Fibroblast of skin of right quadriceps (primary cell): ENCODE measurements around the gene SAMD4B.
"Not testable (repeated sequence)": the region's sequence is repeated elsewhere in the genome, so short reads cannot be mapped to it uniquely, and the experiment has no call there.

Experiments used
- DNase-seq: peaks from one replicate; pipeline ENCODE4 v3.0.0-alpha.2; 2013

The SAMD4B gene

DNA sequence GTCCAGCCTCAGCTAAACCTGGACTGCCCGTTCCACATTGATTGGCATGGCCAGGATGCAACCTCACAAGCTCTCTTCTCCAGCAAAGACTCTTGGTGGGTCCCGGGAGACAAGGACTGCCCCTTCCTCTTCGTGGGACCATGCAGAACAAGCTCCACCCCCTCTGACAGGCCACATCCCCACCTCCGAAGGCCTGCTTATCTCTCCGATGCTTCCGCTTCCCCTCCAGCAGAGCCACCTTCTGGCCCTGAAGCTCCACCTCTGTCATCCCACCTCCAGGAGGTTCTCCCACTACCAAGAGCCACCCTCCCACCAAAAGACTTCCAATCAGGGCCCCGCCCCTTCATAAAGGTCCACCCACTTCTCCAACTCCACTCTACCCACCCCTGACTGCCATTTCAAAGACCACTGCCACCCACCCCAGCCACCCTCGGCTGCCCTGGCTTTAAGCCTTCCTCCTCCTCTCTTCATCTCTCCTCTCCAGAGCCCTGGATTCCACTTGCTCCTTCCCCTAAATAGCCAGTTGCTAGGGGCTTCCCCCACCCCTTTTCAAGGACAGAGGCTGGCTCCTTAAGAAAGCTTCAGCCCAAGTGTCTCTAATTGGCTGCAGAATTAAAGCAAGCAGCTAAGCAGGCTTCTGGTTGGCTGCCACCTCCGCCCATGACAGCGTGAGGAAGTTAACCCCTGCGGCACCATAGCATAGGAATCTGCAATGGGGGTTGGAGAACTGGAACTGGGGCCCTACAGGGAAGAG is 31.5 kb upstream of the SAMD4B start:
- no peak for DNase-seq

DNA sequence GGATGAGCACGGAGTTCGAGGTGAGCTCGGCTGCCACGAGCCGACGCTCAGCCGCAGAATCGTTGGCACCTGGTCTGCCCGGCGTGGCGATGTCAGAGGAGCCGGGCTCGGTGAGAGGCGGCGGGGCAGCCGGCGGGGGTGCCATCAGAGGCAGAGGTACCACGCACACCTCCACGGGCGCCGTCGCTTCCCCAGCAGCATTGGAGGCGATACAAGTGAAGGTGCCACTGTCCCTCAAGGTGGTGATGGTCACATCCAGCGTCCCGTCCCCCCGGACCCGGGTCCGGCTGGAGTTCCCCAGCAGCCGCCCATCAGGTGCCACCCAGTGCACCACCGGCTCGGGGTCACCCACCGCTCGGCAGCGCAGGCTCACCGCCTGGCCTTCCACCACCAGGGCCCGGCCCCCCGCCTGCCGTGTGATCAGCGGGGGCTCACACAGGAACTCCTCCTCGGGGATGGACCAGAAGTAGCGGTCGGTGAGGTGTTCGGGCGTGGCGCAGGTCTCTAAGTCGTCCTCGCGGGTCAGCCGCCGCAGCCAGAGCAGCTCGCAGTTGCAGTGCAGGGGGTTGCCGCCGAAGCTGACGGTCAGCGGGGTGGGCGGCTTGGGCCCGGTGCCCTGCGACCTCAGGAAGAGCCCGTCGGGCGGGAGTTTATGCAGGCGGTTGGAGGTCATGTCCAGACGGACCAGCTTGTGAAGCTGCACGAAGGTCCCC is 28.0 kb upstream of the SAMD4B start:
- no peak for DNase-seq

DNA sequence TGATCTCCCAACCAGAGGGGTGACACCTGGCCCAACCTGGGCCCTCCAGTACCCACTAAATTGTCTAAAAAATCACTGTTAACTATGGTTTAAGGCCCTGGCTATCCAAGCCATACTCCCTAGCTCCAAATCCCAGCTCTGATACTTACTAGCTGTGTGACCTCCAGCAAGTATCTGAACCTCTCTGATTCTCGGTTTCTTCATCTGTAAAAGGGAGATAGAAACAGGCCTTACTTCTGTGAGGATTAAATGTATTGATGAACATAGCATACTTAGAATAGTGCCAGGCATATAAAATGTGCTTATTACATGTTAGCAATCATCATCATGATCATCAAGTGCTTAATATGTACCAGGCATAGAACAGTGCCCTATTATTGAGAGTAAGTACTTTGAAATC is 26.3 kb upstream of the SAMD4B start:
- no peak for DNase-seq

DNA sequence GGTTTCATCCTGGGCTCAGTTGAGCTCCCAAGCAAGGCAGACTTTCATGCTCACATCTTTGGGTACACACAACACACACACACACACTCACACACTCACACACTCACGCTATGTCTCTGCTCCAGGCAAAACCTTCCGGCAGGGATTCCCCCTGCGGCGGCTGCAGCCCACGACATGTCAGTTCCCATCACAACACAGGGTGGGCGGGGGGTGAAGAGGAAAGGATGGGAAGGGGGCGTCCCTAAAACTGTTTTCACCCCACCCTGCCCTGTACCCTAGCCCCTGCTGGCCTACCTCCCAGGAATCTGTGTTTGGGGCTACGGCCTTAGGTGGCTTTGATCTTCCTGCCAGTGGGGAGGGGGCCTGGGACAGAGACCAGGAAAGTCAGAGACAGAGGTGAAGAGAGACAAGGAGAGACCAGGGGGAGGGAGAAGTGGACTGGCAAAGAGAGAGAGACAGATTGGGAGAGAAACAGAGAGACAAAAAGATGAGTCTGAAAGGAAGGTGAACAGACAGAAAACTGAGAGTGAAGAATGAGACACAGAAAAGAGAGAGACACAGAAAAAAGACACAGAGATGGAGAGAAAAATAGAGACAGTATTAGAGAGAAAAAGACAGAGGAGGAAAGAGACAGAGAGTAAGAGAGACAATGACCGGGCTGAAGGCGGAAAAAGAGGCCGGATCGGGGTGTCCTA is 25.4 kb upstream of the SAMD4B start:
- DNase-seq, result no peak

DNA sequence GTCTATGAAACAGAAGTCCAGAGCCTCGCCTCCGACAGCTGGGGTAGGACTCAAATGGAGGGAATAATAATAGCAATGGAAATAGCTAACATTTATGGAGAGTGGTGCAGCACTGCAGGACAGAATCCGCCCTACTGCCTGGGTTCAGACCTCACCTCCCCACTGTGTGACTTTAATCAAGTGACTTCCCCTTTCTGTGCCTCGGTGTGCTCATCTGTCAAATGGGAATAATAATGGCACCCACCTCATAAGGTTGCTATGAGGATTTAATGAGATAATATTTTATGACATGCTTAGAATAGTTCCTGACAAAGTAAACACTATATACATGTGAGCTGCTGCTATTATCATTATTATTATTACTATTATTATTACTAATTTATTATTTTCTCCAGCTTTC is 24.7 kb upstream of the SAMD4B start:
- DNase-seq, result no peak

DNA sequence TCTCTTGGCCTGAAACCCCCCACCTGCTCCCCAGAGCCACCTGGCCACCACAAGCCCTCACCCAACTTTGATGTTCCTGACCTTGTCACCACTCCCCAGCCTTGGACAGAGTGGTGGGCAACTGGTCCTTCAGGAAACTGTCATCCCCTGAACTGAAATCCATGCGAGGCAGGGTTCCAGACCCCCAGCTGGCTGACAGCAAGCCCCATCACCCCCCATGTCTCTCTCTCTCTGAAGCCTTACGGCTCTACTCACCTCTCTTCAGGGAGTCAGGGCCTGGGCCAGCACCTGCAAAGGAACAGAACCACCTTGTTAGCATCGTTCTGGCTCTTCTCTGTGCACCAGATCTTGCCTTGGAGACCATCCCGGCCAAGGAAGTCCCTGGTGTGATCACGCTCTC is 24.1 kb upstream of the SAMD4B start:
- DNase-seq, result no peak

DNA sequence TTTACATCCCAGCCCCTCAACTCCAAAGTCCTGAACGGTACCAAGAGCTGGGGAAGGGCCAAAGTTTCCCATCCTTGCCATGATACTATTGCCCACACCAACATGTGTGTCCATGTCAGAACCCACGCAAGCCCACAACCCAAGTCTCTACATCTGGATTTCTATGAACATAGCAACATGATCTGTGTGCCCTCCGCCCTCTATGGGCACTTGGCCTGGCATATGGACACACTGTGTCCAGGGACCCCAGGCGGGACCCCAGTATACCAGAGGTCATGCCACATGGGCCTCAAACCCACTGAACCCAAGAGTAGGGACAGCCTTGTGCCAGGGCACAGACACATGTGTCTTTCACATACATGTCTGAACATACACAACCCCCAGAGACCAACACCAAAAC is 23.5 kb upstream of the SAMD4B start:
- DNase-seq, result no peak

DNA sequence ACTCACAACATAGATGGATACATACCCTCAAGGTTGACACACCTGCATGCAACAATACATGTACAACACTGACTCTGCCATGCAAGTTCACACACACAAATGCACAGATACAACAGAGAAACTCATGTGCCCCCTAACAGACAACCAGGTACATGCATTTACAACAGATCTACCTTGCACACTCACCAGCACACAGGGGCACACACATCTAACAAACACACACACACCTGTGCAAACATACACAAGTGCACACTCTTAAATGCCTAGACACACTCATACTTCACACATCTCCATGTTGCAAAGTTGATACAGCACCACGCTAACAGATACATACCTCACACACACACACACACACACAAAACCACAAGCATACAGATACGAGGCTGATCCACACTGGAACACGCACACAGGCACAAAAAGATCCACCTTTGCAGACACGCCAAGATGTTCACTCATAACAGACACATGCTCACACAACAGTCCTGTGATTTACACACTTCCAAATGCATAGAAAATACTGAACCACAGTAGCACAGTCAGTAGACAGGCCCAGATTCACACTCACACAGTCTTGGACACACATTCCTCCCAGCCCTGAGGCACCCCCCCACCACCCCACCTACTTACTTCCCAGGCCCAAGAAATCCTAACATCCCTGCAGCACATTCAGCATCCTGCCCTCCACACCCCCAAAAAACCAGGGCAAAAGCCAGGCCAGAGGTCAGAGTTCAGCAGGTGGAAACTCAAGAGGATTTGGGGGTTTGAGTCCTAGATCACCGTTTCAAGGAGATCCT is 22.9 kb upstream of the SAMD4B start:
- DNase-seq, result no peak

DNA sequence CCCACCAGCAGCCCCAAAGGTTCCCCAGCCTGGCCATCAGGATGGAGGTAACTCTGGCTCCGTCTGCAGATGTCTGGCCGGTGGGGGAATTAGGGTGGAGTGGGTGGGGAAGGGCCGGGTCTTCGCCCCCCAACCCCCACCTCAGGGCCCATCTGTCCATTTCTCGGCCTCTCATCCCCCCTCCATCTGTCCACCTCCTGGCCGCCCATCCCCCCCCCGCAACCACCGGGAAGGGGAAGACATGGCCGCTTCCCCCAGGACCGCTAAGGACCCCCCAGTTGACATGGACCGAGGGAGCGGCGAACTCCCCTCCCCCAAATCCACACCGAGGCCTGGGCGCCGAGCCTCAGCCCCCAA is 22.4 kb upstream of the SAMD4B start:
- no peak for DNase-seq

DNA sequence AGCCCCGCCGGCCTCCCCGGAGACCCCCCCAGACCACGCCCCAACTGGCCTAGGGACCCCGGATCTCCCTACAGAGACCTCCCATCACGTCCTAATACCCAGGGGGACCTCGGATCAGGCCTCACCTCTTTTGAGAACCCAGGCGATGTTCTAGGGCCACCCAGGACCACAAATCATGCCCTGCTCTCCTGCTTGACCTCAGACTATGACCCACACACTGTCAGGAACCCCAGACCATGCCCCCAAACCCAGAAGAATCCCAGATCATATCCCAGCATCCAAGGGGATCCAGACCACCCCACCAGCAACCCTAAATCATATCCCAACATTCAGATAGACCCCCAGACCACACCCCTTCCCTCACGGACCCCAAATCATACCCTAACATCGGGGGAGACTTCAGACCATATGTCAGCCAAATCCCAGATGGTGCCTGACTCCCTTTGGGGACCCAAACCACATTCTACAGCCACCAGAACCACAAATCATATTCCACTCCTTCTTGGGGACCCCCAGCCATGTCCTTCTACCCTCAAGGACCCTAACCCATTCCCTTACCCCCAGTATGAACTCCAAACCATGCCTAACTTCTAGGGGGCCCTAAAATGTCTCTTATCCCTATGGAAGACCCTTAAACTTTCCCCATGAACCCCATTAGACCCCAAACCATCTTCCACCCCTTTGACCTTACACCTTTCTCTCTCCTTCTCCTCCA is 20.9 kb upstream of the SAMD4B start:
- no peak for DNase-seq

DNA sequence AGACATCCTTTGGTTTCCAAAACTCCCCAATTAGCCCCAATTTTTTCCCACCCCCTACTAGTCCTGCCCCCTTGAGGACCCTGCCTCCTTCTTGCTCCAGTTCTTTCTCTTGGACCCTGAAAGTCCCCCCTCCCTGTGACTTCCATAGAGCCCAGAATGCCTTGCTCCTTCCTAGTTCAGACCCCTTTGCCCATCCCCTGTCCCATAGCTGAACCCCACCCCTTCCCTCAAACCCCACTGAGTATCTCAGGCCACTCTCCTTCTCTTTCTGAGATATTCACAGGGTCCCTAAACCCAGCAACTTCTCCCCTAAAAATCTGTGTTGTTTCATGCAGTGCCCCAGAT is 20.4 kb upstream of the SAMD4B start:
- no peak for DNase-seq

DNA sequence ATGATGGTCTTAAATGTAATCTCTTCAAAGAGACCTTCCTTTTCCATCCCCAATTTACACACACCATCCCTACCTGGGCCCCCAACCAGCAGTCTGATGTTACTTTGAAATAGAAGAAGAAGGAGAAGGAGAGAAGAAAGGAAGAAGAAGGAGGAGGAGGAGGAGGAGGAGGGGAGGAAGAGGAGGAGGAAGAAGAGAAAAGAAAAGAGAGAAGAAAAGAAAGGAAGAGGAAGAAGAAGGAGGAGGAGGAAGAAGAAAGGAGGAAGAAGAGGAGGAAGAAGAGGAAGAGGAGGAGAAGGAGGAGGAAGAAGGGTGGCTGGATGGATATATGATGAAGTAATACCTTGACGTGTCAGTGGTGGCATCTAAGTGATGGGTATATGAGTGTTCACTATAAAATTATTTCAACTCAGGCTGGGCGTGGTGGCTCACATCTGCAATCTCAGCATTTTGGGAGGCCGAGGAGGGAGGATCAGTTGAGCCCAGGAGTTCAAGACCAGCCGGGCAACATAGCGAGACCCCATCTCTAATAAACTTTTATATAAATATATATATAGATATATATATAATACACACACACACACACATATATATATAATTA is 17.9 kb upstream of the SAMD4B start:
- DNase-seq, result no peak

DNA sequence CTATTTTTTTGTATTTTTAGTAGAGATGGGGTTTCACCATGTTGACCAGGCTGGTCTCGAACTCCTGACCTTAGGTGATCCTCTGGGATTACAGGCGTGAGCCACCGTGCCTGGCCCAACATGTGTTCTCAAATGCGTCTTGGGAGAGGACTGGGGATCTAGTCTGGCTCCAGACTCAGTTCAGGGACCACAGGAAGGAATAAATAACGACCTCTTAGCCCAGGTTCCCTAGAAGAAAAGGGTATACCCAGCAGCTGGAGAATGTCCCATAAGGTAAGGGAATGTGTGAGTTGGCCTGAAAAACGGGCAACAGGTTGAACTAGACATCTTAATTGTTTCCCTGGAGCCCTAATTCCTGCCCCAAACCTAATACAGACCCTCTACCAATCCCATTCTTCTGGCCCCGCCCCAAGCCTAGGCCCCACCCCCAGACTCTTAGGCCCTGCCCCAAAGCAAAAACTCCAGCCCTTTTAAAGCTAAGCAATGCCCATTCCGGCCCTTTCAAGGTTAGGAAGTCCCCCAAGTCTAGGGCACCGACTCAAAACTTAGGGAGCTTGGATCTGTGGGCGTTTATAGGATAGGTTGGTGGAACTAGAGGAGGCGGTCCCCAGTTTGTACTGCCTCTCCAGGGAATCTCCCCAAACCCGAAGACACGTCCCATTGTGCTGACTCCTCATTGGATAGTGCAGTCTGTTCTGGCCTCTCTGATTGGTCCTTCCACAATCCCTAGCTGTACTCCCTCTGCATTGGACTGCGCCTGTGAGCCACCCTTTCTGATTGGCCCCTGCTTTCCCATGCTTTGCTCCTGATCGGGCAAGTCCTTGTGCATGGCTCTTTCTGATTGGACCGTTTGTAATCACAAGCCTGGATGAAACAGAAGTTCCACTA is 16.2 kb upstream of the SAMD4B start:
- no peak for DNase-seq

DNA sequence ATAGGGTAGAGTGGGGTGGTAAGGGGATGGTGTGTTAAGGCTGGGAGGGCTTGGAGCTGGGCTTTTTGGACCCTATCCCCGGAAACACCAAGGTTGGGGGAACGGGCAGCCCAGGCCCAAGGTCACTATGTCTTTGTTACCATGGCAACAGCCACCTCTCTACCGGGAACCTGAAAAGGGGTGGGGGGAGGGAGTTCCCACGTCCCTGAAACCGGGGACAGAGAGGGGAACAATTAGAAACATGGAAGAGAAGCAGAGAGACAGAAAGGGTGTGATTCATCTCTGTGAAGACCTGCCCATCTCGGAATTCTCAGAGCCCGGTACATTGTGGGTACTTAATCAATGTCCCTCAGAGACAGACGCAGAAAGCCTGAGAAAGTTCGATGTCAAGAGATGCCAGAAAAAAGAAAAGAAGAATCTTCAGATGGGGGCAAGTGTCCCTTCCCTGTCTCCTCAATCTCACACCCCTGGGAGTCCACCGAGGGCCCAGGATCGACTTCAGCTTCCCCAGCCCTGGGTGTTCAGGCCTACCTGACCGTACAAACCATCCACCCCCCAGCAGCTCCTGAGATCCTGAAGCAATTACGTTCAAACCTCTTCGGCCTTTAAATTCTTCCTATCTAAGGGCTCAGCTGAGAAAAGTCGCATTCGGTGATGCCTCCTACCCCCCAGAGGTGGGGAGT is 14.7 kb upstream of the SAMD4B start:
- DNase-seq, result no peak

DNA sequence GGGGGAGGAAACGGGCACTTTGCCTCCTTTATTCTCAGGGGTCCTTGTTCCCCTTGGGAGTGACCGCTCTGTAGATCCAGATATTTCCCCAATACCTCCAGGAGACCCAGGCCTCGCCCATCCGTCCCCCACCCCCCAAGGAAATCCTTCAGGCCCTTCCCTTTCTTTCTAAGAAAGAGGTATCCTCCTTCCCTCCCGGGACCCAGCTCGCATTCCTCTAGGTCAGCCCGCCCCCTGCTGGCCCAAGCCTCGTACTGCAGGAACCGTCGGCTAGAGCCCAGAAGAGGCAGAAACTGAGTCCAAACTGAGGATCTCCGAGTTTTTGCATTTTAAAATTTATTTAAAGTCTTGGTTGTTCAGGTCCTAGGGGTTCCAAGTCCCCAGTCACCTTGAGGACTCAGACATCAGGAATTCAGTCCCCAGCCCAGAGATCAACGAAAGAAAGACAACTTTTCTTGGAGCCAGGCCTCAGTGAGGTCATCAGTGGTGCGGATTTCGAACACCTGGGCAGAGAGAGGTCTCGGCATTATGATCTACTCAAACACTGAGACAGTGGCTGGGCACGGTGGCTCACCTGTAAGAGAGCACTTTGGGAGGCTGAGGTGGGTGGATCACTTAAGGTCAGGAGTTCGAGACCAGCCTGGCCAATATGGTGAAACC is 14.0 kb upstream of the SAMD4B start:
- peak; percentile 64 for DNase-seq

DNA sequence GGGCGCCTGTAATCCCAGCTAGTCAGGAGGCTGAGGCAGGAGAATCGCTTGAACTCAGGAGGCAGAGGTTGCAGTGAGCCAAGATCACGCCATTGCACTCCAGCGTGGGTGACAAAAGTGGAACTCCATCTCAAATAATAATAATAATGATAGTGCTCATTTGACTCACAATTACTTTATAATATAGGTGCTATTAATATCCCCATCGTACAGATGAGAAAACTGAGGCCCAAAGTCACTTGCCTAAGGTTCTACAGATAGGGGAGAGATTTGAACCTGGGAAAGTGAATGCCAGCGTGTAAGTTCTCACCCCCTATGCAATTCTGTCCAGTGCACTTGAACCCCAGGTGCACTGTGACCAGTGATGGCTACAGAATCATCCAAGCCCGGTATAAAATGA is 12.3 kb upstream of the SAMD4B start:
- DNase-seq, result no peak

DNA sequence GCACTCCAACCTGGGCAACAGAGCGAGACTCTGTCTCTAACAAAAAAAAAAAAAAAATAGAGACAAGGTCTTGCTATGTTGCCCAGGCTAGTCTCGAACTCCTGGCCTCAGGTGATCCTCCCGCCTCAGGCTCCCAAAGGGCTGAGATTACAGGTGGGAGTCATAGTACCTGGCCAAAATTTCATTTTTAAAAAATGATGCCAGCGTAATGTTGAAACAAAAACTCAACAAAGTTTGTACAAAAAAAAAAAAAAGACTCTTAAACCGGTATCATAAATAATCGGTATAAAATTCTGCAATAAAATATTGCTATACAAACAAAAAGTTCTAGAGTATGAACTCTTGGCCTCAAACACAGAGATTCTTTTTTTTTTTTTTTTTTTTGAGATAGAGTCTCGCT is 9.9 kb upstream of the SAMD4B start:
- DNase-seq, result no peak

DNA sequence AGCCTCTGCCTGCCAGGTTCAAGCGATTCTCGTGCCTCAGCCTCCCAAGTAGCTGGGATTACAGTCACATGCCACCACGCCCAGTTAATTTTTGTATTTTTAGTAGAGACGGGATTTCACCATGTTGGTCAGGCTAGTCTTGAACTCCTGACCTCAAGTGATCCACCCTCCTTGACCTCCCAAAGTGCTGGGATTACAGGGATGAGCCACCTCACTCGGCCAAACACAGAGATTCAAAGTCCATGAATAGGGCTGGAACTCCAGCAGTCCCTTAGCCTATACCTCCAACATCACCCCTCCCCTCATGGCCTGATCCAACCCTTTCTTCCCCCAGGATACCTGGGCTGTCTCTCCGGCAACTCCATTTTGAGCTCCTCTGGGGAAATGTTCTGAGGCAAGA is 9.5 kb upstream of the SAMD4B start:
- not testable (repeated sequence) for DNase-seq

DNA sequence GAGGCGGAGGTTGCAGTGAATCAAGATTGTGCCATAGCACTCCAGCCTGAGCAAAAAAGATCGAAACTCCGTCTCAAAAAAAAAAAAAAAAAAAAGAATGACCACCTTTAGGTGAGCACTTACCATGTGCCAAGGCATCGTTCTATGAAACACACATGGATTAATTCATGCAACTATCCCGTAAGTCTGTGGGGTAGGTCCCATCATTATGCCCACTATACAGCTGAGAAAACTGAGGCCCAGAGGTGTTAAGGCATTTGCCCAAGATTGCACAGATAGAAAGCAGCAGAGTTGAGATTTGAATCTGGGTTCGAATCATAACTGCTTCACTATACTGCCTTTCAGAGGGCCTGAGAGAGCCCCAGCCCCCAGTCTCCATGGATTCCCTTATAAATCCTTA is 8.7 kb upstream of the SAMD4B start:
- DNase-seq, result no peak

DNA sequence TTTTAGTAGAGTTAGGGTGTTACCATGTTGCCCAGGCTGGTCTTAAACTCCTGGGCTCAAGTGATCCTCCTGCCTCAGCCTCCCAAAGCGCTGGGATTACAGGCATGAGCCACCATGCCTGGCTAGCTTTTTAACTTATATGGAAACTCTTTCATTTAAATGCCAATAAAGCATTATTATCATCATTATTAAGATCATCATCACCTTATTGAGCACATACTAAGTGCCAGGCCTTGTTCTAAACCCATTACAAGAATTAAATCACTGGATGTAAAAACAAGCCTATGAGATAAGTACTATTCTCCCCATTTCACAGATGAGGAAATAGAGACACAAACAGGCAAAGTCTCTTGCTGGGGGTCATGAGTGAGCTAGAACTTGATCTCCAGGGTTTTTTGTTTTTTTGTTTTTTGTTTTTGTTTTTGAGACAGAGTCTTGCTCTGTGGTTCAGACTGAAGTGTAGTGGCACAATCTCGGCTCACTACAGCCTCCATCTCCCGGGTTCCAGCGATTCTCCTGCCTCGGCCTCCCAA is 7.7 kb upstream of the SAMD4B start:
- DNase-seq, result no peak
